ENCODE measurements around the gene MOGAT3. TPM values are rescaled to one million over a fixed set of nuclear protein-coding genes. Genes with fewer than 3 reads are reported as not detected.

MOGAT3 gene
- total RNA-seq, 1 donor from 2014 or later: not detected

GRCh38 chr7:101163279-101164070 lies 37.4 kb downstream of the MOGAT3 start:
- Mint-ChIP-seq H3K4me1 (peaks cover 47% of the 10 kb centered on the region), H3K27me3 (ENCODE audit: low read depth) (peaks cover 55% of the 10 kb centered on the region)
- no peak for TF ChIP-seq CTCF (conservative IDR thresholded peaks at IDR 0.05)

GRCh38 chr7:101162551-101163278 lies 38.1 kb downstream of the MOGAT3 start:
- DNase-seq (ENCODE audit: low read depth, low spot score): peak; percentile 55
- peaks cover 2% of the 10 kb centered on the region for H3K36me3 Mint-ChIP-seq (ENCODE audit: low read depth)
- TF ChIP-seq CTCF (conservative IDR thresholded peaks at IDR 0.05): no peak
- H3K27ac Mint-ChIP-seq (ENCODE audit: unreplicated experiment): peak overlapping the region; percentile 37
- H3K27me3 Mint-ChIP-seq (ENCODE audit: low read depth): peaks cover 48% of the 10 kb centered on the region
- H3K4me1 Mint-ChIP-seq: peaks cover 41% of the 10 kb centered on the region
- no peaks in the 10 kb centered on the region for H3K9me3 Mint-ChIP-seq
- H3K4me3 Mint-ChIP-seq: peak overlapping the region; percentile 90

More at GRCh38 chr7:101163279-101164070, 37.4 kb downstream of the MOGAT3 start:
- Mint-ChIP-seq H3K36me3 (ENCODE audit: low read depth) (no peaks in the 10 kb centered on the region), H3K9me3 (no peaks in the 10 kb centered on the region), H3K4me3 (peak overlapping the region; percentile 75), H3K27ac (ENCODE audit: unreplicated experiment) (no peak overlapping the region)
- peak; percentile 40 for DNase-seq (ENCODE audit: low read depth, low spot score)

- Mint-ChIP-seq H3K4me3 (peak overlapping the region; percentile 90), H3K9me3 (no peaks in the 10 kb centered on the region), H3K36me3 (ENCODE audit: low read depth) (peaks cover 2% of the 10 kb centered on the region), H3K27ac (ENCODE audit: unreplicated experiment) (peak overlapping the region; percentile 37), H3K27me3 (ENCODE audit: low read depth) (peaks cover 39% of the 10 kb centered on the region), H3K4me1 (peaks cover 33% of the 10 kb centered on the region)
- DNase-seq (ENCODE audit: low read depth, low spot score): no peak
- TF ChIP-seq CTCF (conservative IDR thresholded peaks at IDR 0.05): no peak
These were observed 39.0 kb downstream of the MOGAT3 start for GRCh38 chr7:101161692-101162471.

- Mint-ChIP-seq H3K9me3 (no peaks in the 10 kb centered on the region), H3K36me3 (ENCODE audit: low read depth) (peaks cover 2% of the 10 kb centered on the region), H3K4me3 (peak overlapping the region; percentile 90), H3K27ac (ENCODE audit: unreplicated experiment) (no peak overlapping the region), H3K27me3 (ENCODE audit: low read depth) (peaks cover 30% of the 10 kb centered on the region), H3K4me1 (peaks cover 27% of the 10 kb centered on the region)
- no peak for TF ChIP-seq CTCF (conservative IDR thresholded peaks at IDR 0.05)
- DNase-seq (ENCODE audit: low read depth, low spot score): no peak
These were observed 39.9 kb downstream of the MOGAT3 start for GRCh38 chr7:101160910-101161309.

Data from neural crest cell (in vitro differentiated cells).